Measurements from ENCODE around the gene HEATR1.
"Not testable (repeated sequence)": the region's sequence is repeated elsewhere in the genome, so short reads cannot be mapped to it uniquely, and the experiment has no call there.

Gene HEATR1

DNA sequence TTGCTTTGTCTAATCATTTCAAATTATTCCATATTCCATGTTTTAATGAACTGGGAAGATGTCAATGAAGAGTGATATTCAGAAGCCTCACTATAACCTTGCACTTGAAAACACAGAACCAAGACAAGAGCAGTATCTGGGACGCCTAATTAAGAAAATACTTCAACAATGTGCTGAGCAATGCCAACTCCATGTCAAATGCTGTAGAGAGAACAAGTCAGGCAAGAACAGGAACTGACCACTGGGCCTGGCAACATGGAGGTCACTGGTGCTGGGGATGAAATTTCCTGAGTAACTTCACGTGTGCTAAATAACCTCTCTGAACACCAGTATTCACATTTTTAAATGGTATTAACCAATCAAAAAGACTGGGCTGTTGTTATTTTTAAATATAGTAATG lies 22.8 kb downstream of the HEATR1 start (continued):
- no peak for TF ChIP-seq ZNF664 (tag by site-specific recombination; IDR thresholded peaks at IDR 0.05)
- no peak for TF ChIP-seq ZNF138 (tag by site-specific recombination; IDR thresholded peaks at IDR 0.05; ENCODE audit: borderline replicate concordance)
- no peak for TF ChIP-seq ZNF302 (tag by site-specific recombination; IDR thresholded peaks at IDR 0.05; ENCODE audit: low read depth)
- TF ChIP-seq ZNF335 (tag by site-specific recombination; conservative IDR thresholded peaks at IDR 0.05) = no peak
- TF ChIP-seq ZFP41 (tag by site-specific recombination; IDR thresholded peaks at IDR 0.05; ENCODE audit: borderline replicate concordance) = no peak
- TF ChIP-seq, protein P1, sequence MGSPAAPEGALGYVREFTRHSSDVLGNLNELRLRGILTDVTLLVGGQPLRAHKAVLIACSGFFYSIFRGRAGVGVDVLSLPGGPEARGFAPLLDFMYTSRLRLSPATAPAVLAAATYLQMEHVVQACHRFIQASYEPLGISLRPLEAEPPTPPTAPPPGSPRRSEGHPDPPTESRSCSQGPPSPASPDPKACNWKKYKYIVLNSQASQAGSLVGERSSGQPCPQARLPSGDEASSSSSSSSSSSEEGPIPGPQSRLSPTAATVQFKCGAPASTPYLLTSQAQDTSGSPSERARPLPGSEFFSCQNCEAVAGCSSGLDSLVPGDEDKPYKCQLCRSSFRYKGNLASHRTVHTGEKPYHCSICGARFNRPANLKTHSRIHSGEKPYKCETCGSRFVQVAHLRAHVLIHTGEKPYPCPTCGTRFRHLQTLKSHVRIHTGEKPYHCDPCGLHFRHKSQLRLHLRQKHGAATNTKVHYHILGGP (tag by site-specific recombination; IDR thresholded peaks at IDR 0.05) = no peak
- no peak for TF ChIP-seq BCL11B (tag by site-specific recombination; IDR thresholded peaks at IDR 0.05; ENCODE audit: low read depth)
- TF ChIP-seq ZNF223 (tag by site-specific recombination; IDR thresholded peaks at IDR 0.05) = no peak

DNA sequence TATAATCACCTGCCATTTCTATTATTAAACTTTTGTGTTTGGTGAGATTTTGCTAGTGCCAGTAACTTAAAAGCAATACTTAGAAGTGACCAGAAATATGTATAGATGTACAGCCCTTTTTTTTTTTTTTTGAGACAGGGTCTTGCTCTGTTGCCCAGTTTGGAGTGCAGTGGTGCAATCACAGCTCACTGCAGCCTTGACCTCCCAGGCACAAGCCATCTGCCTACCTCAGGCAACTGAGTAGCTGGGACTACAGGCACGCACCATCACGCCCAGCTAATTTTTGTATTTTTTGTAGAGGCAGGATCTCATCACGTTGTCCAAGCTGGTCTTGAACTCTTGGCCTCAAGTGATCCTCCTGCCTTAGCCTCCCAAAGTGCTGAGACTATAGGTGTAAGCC lies 23.9 kb downstream of the HEATR1 start:
- TF ChIP-seq ZNF121 (tag by site-specific recombination; IDR thresholded peaks at IDR 0.05) = peak; percentile 81
- not testable (repeated sequence) for H3K4me1 ChIP-seq (ENCODE audit: control insufficient read depth, insufficient read depth, low read length); H3K9me3 ChIP-seq (ENCODE audit: control insufficient read depth, insufficient read depth, low read depth, low read length); H3K27ac ChIP-seq (ENCODE audit: extremely low read depth, low read depth, low read length); H3K4me3 ChIP-seq (ENCODE audit: low read depth, low read length)
- ChIA-PET POLR2A (interaction anchor here (0.6 kb wide), 1 partner anchor 11 kb away, joined by 4 read pairs; no protein-coding TSS in a partner anchor), CTCF (interaction anchor here (0.6 to 0.8 kb wide), 4 partner anchors 16 to 120 kb away, joined by 3 to 4 read pairs (median 3); no protein-coding TSS in a partner anchor)
- peaks cover 78 to 81% of the 10 kb centered on the region in 2 experiments for H3K36me3 ChIP-seq (ENCODE audit: control insufficient read depth in 2 of 2, insufficient read depth in 1 of 2, low read length in 2 of 2)

DNA sequence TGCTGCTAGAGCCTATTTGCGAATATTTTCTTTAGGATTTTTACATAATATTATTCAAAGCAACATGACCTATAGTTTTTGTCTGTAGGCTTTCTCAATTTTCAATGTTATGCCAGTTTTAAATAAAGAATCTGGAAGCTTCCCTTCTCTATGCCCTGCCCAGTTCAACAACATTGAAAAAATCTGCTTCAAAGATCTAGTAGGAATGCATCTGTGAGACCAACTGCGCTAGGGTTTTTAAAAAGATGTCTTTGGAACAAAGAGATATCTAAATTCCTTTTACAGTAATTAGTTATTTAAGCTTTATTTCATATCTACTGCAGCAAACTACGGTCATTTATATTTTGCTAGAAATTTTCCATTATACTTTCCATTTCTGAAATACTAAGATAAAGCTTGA lies 25.7 kb downstream of the HEATR1 start:
- Histone ChIP-seq H3K4me3 (ENCODE audit: low read depth, low read length) (no peak overlapping the region), H3K36me3 (ENCODE audit: control insufficient read depth in 2 of 2, insufficient read depth in 1 of 2, low read length in 2 of 2) (peaks cover 80 to 85% of the 10 kb centered on the region in 2 experiments), H3K27ac (ENCODE audit: extremely low read depth, low read depth, low read length) (no peak overlapping the region), H3K4me1 (ENCODE audit: control insufficient read depth, insufficient read depth, low read length) (no peaks in the 10 kb centered on the region), H3K9me3 (ENCODE audit: control insufficient read depth, insufficient read depth, low read depth, low read length) (no peaks in the 10 kb centered on the region)
- POLR2A ChIA-PET = no interaction called here
- TF ChIP-seq ZNF19 (tag by site-specific recombination; IDR thresholded peaks at IDR 0.05; ENCODE audit: low read depth) = no peak
- TF ChIP-seq, protein P2, sequence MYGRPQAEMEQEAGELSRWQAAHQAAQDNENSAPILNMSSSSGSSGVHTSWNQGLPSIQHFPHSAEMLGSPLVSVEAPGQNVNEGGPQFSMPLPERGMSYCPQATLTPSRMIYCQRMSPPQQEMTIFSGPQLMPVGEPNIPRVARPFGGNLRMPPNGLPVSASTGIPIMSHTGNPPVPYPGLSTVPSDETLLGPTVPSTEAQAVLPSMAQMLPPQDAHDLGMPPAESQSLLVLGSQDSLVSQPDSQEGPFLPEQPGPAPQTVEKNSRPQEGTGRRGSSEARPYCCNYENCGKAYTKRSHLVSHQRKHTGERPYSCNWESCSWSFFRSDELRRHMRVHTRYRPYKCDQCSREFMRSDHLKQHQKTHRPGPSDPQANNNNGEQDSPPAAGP (tag by site-specific recombination; IDR thresholded peaks at IDR 0.05) = no peak
- no peak for TF ChIP-seq ZNF221 (tag by site-specific recombination; IDR thresholded peaks at IDR 0.05; ENCODE audit: borderline replicate concordance)
- no peak for TF ChIP-seq WT1 (tag by site-specific recombination; IDR thresholded peaks at IDR 0.05)
- no peak for TF ChIP-seq BCL11A (tag by site-specific recombination; IDR thresholded peaks at IDR 0.05; ENCODE audit: low read depth)
- no peak for TF ChIP-seq ZNF561 (tag by site-specific recombination; IDR thresholded peaks at IDR 0.05; ENCODE audit: borderline replicate concordance)
- TF ChIP-seq ZNF621 (tag by site-specific recombination; IDR thresholded peaks at IDR 0.05) = no peak
- TF ChIP-seq, protein P3, sequence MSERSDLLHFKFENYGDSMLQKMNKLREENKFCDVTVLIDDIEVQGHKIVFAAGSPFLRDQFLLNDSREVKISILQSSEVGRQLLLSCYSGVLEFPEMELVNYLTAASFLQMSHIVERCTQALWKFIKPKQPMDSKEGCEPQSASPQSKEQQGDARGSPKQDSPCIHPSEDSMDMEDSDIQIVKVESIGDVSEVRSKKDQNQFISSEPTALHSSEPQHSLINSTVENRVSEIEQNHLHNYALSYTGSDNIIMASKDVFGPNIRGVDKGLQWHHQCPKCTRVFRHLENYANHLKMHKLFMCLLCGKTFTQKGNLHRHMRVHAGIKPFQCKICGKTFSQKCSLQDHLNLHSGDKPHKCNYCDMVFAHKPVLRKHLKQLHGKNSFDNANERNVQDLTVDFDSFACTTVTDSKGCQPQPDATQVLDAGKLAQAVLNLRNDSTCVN (tag by site-specific recombination; optimal IDR thresholded peaks at IDR 0.05) = no peak
- no peak for TF ChIP-seq ZFP41 (tag by site-specific recombination; IDR thresholded peaks at IDR 0.05; ENCODE audit: borderline replicate concordance)
- no peak for TF ChIP-seq ZNF214 (tag by site-specific recombination; IDR thresholded peaks at IDR 0.05; ENCODE audit: borderline replicate concordance)
- no peak for TF ChIP-seq SALL2 (tag by site-specific recombination; IDR thresholded peaks at IDR 0.05; ENCODE audit: borderline replicate concordance)
- TF ChIP-seq, protein P4, sequence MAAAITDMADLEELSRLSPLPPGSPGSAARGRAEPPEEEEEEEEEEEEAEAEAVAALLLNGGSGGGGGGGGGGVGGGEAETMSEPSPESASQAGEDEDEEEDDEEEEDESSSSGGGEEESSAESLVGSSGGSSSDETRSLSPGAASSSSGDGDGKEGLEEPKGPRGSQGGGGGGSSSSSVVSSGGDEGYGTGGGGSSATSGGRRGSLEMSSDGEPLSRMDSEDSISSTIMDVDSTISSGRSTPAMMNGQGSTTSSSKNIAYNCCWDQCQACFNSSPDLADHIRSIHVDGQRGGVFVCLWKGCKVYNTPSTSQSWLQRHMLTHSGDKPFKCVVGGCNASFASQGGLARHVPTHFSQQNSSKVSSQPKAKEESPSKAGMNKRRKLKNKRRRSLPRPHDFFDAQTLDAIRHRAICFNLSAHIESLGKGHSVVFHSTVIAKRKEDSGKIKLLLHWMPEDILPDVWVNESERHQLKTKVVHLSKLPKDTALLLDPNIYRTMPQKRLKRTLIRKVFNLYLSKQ (tag by site-specific recombination; IDR thresholded peaks at IDR 0.05; ENCODE audit: borderline replicate concordance) = no peak
- TF ChIP-seq ZNF223 (tag by site-specific recombination; IDR thresholded peaks at IDR 0.05) = no peak
- no peak for TF ChIP-seq ZNF292 (tag by site-specific recombination; IDR thresholded peaks at IDR 0.05; ENCODE audit: borderline replicate concordance, low read depth)
- TF ChIP-seq ZFP69B (tag by site-specific recombination; IDR thresholded peaks at IDR 0.05) = no peak
- no peak for TF ChIP-seq ZNF664 (tag by site-specific recombination; IDR thresholded peaks at IDR 0.05)
- no peak for TF ChIP-seq ZNF747 (tag by site-specific recombination; IDR thresholded peaks at IDR 0.05)
- no peak for TF ChIP-seq ZNF423 (tag by site-specific recombination; IDR thresholded peaks at IDR 0.05)
- TF ChIP-seq ZNF155 (tag by site-specific recombination; IDR thresholded peaks at IDR 0.05) = no peak
- CTCF ChIA-PET = interaction anchor here (0.6 to 1.2 kb wide), 4 partner anchors 195 to 1228 kb away, joined by 3 read pairs; partner anchors contain the start of gene MTR

DNA sequence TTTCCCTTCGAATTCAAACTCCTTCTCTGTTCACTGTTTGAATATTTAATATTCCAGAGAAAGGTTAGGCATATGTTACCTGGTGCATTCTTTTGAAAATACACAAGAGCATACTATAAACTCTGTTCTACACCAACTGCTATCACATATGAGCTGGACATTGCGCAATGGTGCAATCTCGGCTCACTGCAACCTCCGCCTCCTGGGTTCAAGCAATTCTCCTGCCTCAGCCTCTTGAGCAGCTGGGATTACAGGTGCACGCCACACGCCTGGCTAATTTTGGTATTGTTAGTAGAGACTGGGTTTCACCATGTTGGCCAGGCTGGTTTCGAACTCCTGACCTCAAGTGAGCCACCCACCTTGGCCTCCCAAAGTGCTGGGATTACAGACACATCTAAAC lies 27.3 kb downstream of the HEATR1 start:
- H3K27ac ChIP-seq (ENCODE audit: extremely low read depth, low read depth, low read length); H3K9me3 ChIP-seq (ENCODE audit: control insufficient read depth, insufficient read depth, low read depth, low read length); POLR2A ChIA-PET; CTCF ChIA-PET; H3K4me3 ChIP-seq (ENCODE audit: low read depth, low read length); H3K4me1 ChIP-seq (ENCODE audit: control insufficient read depth, insufficient read depth, low read length): not testable (repeated sequence)
- peaks cover 79 to 84% of the 10 kb centered on the region in 2 experiments for H3K36me3 ChIP-seq (ENCODE audit: control insufficient read depth in 2 of 2, insufficient read depth in 1 of 2, low read length in 2 of 2)

Measured in HEK293 (cell line).